GM23338 (cell line): ENCODE measurements around the gene CACNB1.

ENCODE experiments used
- CREB1 ChIP-seq: fragments of 250-450 bp; sonication (Bioruptor Pico); IDR thresholded peaks from 2 replicates; pipeline ENCODE4 v1.5.0; 2020; ENCODE audit warnings: low read depth, mild to moderate bottlenecking, moderate library complexity
- EZH2 ChIP-seq: fragments of 200-600 bp; sonication (generic); IDR thresholded peaks from one replicate; pipeline ENCODE4 v1.8.0; 2017; ENCODE audit warnings: antibody characterized with exemption, mild to moderate bottlenecking, low read depth; ENCODE audit not compliant: unreplicated experiment
- JUNB ChIP-seq: IDR thresholded peaks from one replicate; pipeline ENCODE4 v1.6.1; 2016; ENCODE audit warnings: antibody characterized with exemption; ENCODE audit not compliant: unreplicated experiment
- POLR2AphosphoS5 ChIP-seq: IDR thresholded peaks from 2 replicates; pipeline ENCODE4 v1.6.1; 2016; ENCODE audit warnings: antibody characterized with exemption, low read depth
- ZNF114 ChIP-seq: fragments of 250-450 bp; sonication (Bioruptor Pico); IDR thresholded peaks from 2 replicates; pipeline ENCODE4 v1.5.0; 2020; ENCODE audit warnings: mild to moderate bottlenecking, moderate library complexity
- TF ChIP-seq, protein P1 (sequence below), 2 experiments: fragments of 200-600 bp in 1 of 2; sonication (generic) in 1 of 2; conservative IDR thresholded peaks; 2 replicates each; pipeline versions ENCODE4 v1.5.1 to v1.6.1; 2016 to 2017; ENCODE audit warnings: antibody characterized with exemption in 2 of 2, low read depth in 2 of 2, mild to moderate bottlenecking in 2 of 2, moderate library complexity in 1 of 2

DNA sequence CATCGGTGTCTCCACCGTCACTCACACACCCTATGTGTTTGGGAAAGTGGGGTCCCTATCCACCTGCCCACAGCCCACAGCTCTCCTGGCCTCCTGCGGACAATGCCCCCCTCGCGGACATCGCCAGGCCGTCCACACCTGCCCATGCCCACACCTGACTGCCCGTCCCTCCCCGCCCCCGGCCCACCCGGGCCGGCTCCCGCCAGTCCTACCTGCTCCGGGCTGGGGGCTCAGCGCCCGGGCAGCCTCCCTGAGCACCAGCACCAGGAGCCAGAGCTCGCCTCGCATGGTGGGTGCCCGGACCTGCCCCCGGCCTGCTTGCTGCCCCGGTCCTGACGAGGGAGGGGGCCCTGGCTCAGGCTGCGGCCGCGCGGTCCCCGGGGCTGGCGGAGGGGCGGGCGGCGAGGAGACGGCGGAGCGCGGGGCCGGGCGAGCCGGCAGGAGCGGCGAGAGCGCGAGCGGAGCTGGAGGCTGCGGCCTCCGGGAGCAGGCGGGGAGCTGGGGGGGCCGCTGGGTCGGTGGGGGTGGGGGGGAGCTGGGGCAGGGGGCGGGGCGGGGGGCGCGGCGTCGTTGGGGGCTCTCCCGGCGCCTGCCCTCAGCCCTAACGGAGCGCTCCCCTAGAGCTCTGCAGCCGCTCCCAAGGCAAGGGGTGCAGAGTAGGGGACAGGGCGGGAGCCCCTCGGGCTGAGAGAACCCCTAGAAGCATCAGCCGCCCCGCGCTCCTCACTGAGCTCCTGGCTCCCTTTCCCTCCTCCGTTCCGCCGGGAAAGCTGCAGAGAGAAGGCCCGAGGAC, 46.1 kb downstream of the CACNB1 start, which contains the start of gene PLXDC1:
- TF ChIP-seq, protein P1, sequence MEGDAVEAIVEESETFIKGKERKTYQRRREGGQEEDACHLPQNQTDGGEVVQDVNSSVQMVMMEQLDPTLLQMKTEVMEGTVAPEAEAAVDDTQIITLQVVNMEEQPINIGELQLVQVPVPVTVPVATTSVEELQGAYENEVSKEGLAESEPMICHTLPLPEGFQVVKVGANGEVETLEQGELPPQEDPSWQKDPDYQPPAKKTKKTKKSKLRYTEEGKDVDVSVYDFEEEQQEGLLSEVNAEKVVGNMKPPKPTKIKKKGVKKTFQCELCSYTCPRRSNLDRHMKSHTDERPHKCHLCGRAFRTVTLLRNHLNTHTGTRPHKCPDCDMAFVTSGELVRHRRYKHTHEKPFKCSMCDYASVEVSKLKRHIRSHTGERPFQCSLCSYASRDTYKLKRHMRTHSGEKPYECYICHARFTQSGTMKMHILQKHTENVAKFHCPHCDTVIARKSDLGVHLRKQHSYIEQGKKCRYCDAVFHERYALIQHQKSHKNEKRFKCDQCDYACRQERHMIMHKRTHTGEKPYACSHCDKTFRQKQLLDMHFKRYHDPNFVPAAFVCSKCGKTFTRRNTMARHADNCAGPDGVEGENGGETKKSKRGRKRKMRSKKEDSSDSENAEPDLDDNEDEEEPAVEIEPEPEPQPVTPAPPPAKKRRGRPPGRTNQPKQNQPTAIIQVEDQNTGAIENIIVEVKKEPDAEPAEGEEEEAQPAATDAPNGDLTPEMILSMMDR (conservative IDR thresholded peaks at IDR 0.05; ENCODE audit: low read depth in 2 of 2), result no peak
- TF ChIP-seq EZH2 (no peak), JUNB (no peak), CREB1 (CRISPR knock-in tag) (no peak), POLR2AphosphoS5 (no peak), ZNF114 (CRISPR knock-in tag) (no peak)
